ENCODE results near the gene ZFPM1. TPM values are rescaled to one million over a fixed set of nuclear protein-coding genes. Genes with fewer than 3 reads are reported as not detected.

ZFPM1 gene
- polyA plus RNA-seq, 1 of the 3 experiments (the other 2 are of a cell fraction), result 1.2 TPM

- TF ChIP-seq ZBTB33 (IDR thresholded peaks at IDR 0.05; ENCODE audit: borderline replicate concordance, low read depth) (no peak), RFX5 (IDR thresholded peaks at IDR 0.05; ENCODE audit: low read length) (no peak), EZH2phosphoT487 (IDR thresholded peaks at IDR 0.05; ENCODE audit: borderline replicate concordance, low read depth) (no peak), GATA2 (CRISPR knock-in tag; IDR thresholded peaks at IDR 0.05) (peak; percentile 94), MEF2A (IDR thresholded peaks at IDR 0.05; ENCODE audit: borderline replicate concordance, low read depth) (no peak), EP300 (IDR thresholded peaks at IDR 0.05; ENCODE audit: borderline replicate concordance in 1 of 2, low read depth in 1 of 2, low read length in 1 of 2) (peak in 1 of 2 experiments; percentile 61; a peak in 2 of 4 replicates), FOXJ3 (CRISPR knock-in tag; IDR thresholded peaks at IDR 0.05) (peak; percentile 59; the same call in 1 of the 2 replicates), USF2 (IDR thresholded peaks at IDR 0.05; ENCODE audit: borderline replicate concordance, low read depth, low read length) (no peak), IRF3 (IDR thresholded peaks at IDR 0.05; ENCODE audit: low read depth, low read length) (no peak)
Measured at GRCh38 chr16:88487920-88488851, 35.1 kb downstream of the ZFPM1 start (continued).

GRCh38 chr16:88489163-88489741, 36.2 kb downstream of the ZFPM1 start:
- H3K9me3 ChIP-seq, result no peaks in the 10 kb centered on the region
- peaks cover 0 to 4% of the 10 kb centered on the region in 2 experiments for H3K36me3 ChIP-seq (replicated peaks in 1 of 2; ENCODE audit: control insufficient read depth in 1 of 2, insufficient read depth in 2 of 2, low read length in 1 of 2)
- H3K27me3 ChIP-seq (ENCODE audit: insufficient read depth), result no peaks in the 10 kb centered on the region
- H4K20me1 ChIP-seq (ENCODE audit: insufficient read depth), result peaks cover 28% of the 10 kb centered on the region
- 94% methylated on average over 9 of the region's 24 CpGs for WGBS (ENCODE audit: low lambda C conversion rate)
- H3K9me2 ChIP-seq, result no peaks in the 10 kb centered on the region
- no peak overlapping the region for H3K9ac ChIP-seq
- H3K79me2 ChIP-seq (ENCODE audit: insufficient read depth), result no peaks in the 10 kb centered on the region
- no peaks in the 10 kb centered on the region for H3F3A ChIP-seq (replicated peaks; ENCODE audit: insufficient read depth)
- H3K4me2 ChIP-seq, result no peak overlapping the region
- peak overlapping the region in 1 of 2 experiments; percentile 63; a peak in 2 of 4 replicates for H3K27ac ChIP-seq (ENCODE audit: low read depth in 2 of 2, low read length in 1 of 2)
- POLR2A ChIA-PET, result interaction anchor here (0.9 kb wide), 1 partner anchor 35 kb away, joined by 3 read pairs; no protein-coding TSS in a partner anchor
- H3K4me1 ChIP-seq (ENCODE audit: control insufficient read depth in 1 of 2, insufficient read depth in 2 of 2, low read depth in 1 of 2, low read length in 1 of 2), result peaks cover 0 to 28% of the 10 kb centered on the region in 2 experiments; a peak in 1 of 4 replicates
- CTCF ChIA-PET, result interaction anchor here (0.7 to 3.3 kb wide), 19 partner anchors 10 to 72 kb away, joined by 3 to 29 read pairs (median 5); partner anchors contain the start of gene ZFPM1
- TF ChIP-seq CHD2 (IDR thresholded peaks at IDR 0.05; ENCODE audit: low read length, partially characterized antibody) (no peak), USF1 (IDR thresholded peaks at IDR 0.05; ENCODE audit: borderline replicate concordance, low read depth) (no peak), TAF1 (IDR thresholded peaks at IDR 0.05; ENCODE audit: borderline replicate concordance, low read depth, low read length) (no peak)
- no peak overlapping the region for H2AFZ ChIP-seq (ENCODE audit: low read depth)
- no peak overlapping the region for H3K4me3 ChIP-seq (ENCODE audit: low read depth in 2 of 2, low read length in 1 of 2)
- DNase-seq, result no peak

Measured in SK-N-SH (cell line).